GM12801 (cell line): ENCODE data around the gene DERA.

Experiments
- CTCF ChIP-seq: IDR thresholded peaks from one replicate; pipeline ENCODE4 v1.5.1; 2011; ENCODE audit warnings: control low read depth; ENCODE audit not compliant: insufficient read length; ENCODE audit errors: extremely low read depth

DERA gene

GRCh38 chr12:16076557-16076956, 165.4 kb downstream of the DERA start:
- no peak for TF ChIP-seq CTCF

- no peak for TF ChIP-seq CTCF
Measured at GRCh38 chr12:16076970-16077522, 165.9 kb downstream of the DERA start.

GRCh38 chr12:16086462-16086861, 175.3 kb downstream of the DERA start:
- TF ChIP-seq CTCF, result no peak

GRCh38 chr12:16086942-16087341, 175.8 kb downstream of the DERA start:
- TF ChIP-seq CTCF, result no peak
